HEK293 (cell line): ENCODE data around the gene DSCAML1.

Source experiments
- CTCF ChIA-PET: fragments of 350-600 bp; formaldehyde crosslinking; extraction: SDS; loops from one replicate; lab custom pipeline; 2021; ENCODE audit warnings: antibody characterized with exemption; lab: Yijun Ruan, JAX
- POLR2A ChIA-PET: fragments of 300-600 bp; formaldehyde crosslinking; extraction: SDS; loops from one replicate; lab custom pipeline; 2020; ENCODE audit warnings: antibody characterized with exemption, inconsistent platforms; lab: Yijun Ruan, JAX
- H3K27ac ChIP-seq: fragments of 200-500 bp; sonication (Bioruptor generic); 2 replicates; pipeline ENCODE4 v1.5.1; 2014; ENCODE audit warnings: low read depth, low read length, control low read depth, inconsistent platforms; ENCODE audit errors: extremely low read depth
- H3K36me3 ChIP-seq, 2 experiments: fragments of 200-500 bp in 1 of 2; sonication (Bioruptor generic) in 1 of 2; 1 replicate in 1 of 2; 2 replicates in 1 of 2; pipeline ENCODE4 v1.5.1; 2014 to 2017; ENCODE audit warnings: inconsistent platforms in 2 of 2, low read length in 2 of 2; ENCODE audit not compliant: control insufficient read depth in 2 of 2, insufficient read depth in 1 of 2
- H3K4me1 ChIP-seq: fragments of 200-500 bp; sonication (Bioruptor generic); 2 replicates; pipeline ENCODE4 v1.5.1; 2014; ENCODE audit warnings: mild to moderate bottlenecking, low read length, inconsistent platforms; ENCODE audit not compliant: control insufficient read depth, insufficient read depth
- H3K4me3 ChIP-seq: 2 replicates; pipeline ENCODE4 v1.5.1; 2011; ENCODE audit warnings: low read depth, mild to moderate bottlenecking, control low read depth, low read length, moderate library complexity
- H3K9me3 ChIP-seq: fragments of 200-500 bp; sonication (Bioruptor generic); 2 replicates; pipeline ENCODE4 v1.5.1; 2014; ENCODE audit warnings: low read depth, low read length, inconsistent platforms; ENCODE audit not compliant: control insufficient read depth, insufficient read depth
- KLF7 ChIP-seq: fragments of 450-650 bp; formaldehyde crosslinking; IDR thresholded peaks from 2 replicates; pipeline ENCODE4 v1.5.1; 2016; ENCODE audit warnings: missing biosample characterization, missing genetic modification characterization, borderline replicate concordance
- MEIS1 ChIP-seq: sonication (generic); formaldehyde crosslinking; IDR thresholded peaks from 2 replicates; pipeline ENCODE4 v1.8.1; 2022; ENCODE audit warnings: missing genetic modification reagents, mild to moderate bottlenecking, borderline replicate concordance
- TCF7L2 ChIP-seq: IDR thresholded peaks from 2 replicates; pipeline ENCODE4 v1.6.1; 2011; ENCODE audit warnings: low read depth, mild to moderate bottlenecking, inconsistent platforms, low read length, moderate library complexity, borderline replicate concordance
- ZNF10 ChIP-seq: fragments of 450-650 bp; formaldehyde crosslinking; IDR thresholded peaks from 2 replicates; pipeline ENCODE4 v1.5.1; 2017; ENCODE audit warnings: missing biosample characterization, missing genetic modification characterization
- ZNF146 ChIP-seq: fragments of 450-650 bp; formaldehyde crosslinking; IDR thresholded peaks from 2 replicates; pipeline ENCODE4 v1.5.1; 2016; ENCODE audit warnings: missing biosample characterization, missing genetic modification characterization
- ZNF214 ChIP-seq: fragments of 450-650 bp; formaldehyde crosslinking; IDR thresholded peaks from 2 replicates; pipeline ENCODE4 v1.5.1; 2017; ENCODE audit warnings: missing biosample characterization, mild to moderate bottlenecking, missing genetic modification characterization, borderline replicate concordance
- ZNF248 ChIP-seq: fragments of 450-650 bp; formaldehyde crosslinking; IDR thresholded peaks from 2 replicates; pipeline ENCODE4 v1.5.1; 2017; ENCODE audit warnings: missing biosample characterization, missing genetic modification characterization
- ZNF292 ChIP-seq: fragments of 450-650 bp; formaldehyde crosslinking; IDR thresholded peaks from 2 replicates; pipeline ENCODE4 v1.5.1; 2016; ENCODE audit warnings: low read depth, missing biosample characterization, missing genetic modification characterization, borderline replicate concordance
- ZNF311 ChIP-seq: fragments of 450-650 bp; formaldehyde crosslinking; IDR thresholded peaks from 2 replicates; pipeline ENCODE4 v1.5.1; 2017; ENCODE audit warnings: missing biosample characterization, missing genetic modification characterization, borderline replicate concordance
- ZNF335 ChIP-seq: fragments of 450-650 bp; formaldehyde crosslinking; conservative IDR thresholded peaks from 2 replicates; pipeline ENCODE4 v1.5.1; 2016; ENCODE audit warnings: missing biosample characterization, missing genetic modification characterization
- ZNF501 ChIP-seq: fragments of 450-650 bp; formaldehyde crosslinking; IDR thresholded peaks from 2 replicates; pipeline ENCODE4 v1.5.1; 2016; ENCODE audit warnings: missing biosample characterization, missing genetic modification characterization
- ZNF521 ChIP-seq: fragments of 450-650 bp; formaldehyde crosslinking; IDR thresholded peaks from 2 replicates; pipeline ENCODE4 v1.5.1; 2017; ENCODE audit warnings: missing biosample characterization, mild to moderate bottlenecking, missing genetic modification characterization
- ZNF596 ChIP-seq: fragments of 450-650 bp; IDR thresholded peaks from 2 replicates; pipeline ENCODE4 v1.5.0; 2018; ENCODE audit warnings: missing biosample characterization, mild to moderate bottlenecking, missing genetic modification characterization, moderate library complexity
- ZNF621 ChIP-seq: fragments of 450-650 bp; formaldehyde crosslinking; IDR thresholded peaks from 2 replicates; pipeline ENCODE4 v1.5.1; 2017; ENCODE audit warnings: missing biosample characterization, missing genetic modification characterization
- ZNF664 ChIP-seq: fragments of 450-650 bp; formaldehyde crosslinking; IDR thresholded peaks from 2 replicates; pipeline ENCODE4 v1.5.1; 2016; ENCODE audit warnings: missing biosample characterization, missing genetic modification characterization
- ZNF707 ChIP-seq: fragments of 450-650 bp; formaldehyde crosslinking; IDR thresholded peaks from 2 replicates; pipeline ENCODE4 v1.5.1; 2016; ENCODE audit warnings: missing biosample characterization, missing genetic modification characterization
- ZNF777 ChIP-seq: fragments of 450-650 bp; formaldehyde crosslinking; IDR thresholded peaks from 2 replicates; pipeline ENCODE4 v1.5.1; 2017; ENCODE audit warnings: missing biosample characterization, missing genetic modification characterization, borderline replicate concordance
- ZNF843 ChIP-seq: fragments of 450-650 bp; formaldehyde crosslinking; IDR thresholded peaks from 2 replicates; pipeline ENCODE4 v1.5.1; 2016; ENCODE audit warnings: missing biosample characterization, missing genetic modification characterization
- ZSCAN23 ChIP-seq: fragments of 450-650 bp; formaldehyde crosslinking; IDR thresholded peaks from 2 replicates; pipeline ENCODE4 v1.5.1; 2016; ENCODE audit warnings: missing biosample characterization, missing genetic modification characterization
- TF ChIP-seq, protein P1 (sequence below): fragments of 450-650 bp; formaldehyde crosslinking; IDR thresholded peaks from 2 replicates; pipeline ENCODE4; 2016; ENCODE audit warnings: missing biosample characterization, missing genetic modification characterization
- TF ChIP-seq, protein P2 (sequence below): fragments of 450-650 bp; formaldehyde crosslinking; IDR thresholded peaks from 2 replicates; pipeline ENCODE4 v1.5.1; 2017; ENCODE audit warnings: missing biosample characterization, missing genetic modification characterization
- TF ChIP-seq, protein P3 (sequence below): fragments of 450-650 bp; formaldehyde crosslinking; IDR thresholded peaks from 2 replicates; pipeline ENCODE4 v1.5.1; 2016; ENCODE audit warnings: missing biosample characterization, missing genetic modification characterization

DSCAML1 gene

DNA sequence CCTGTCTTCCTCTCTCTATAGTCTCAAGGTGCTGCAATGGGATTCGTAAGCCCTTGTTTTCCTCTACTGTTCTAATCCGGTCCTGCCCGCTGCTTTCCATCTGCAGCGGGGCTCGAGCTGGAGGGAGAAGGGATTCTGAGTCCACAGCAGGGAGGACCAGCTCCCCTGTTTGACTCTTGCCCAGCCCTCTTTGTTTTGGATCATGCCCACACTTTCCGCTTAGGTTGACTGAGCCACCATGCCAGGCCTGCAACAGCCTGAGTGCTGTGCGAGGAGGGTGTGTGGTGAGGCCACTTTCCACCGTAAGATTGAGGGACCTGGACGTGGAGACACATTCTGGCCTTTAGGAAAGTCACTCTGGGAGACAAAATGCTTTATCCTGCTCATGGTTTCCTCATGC is 411.1 kb downstream of the DSCAML1 start:
- H3K36me3 ChIP-seq, result peaks cover 0 to 89% of the 10 kb centered on the region in 2 experiments; a peak in 1 of 3 replicates
- TF ChIP-seq, protein P1, sequence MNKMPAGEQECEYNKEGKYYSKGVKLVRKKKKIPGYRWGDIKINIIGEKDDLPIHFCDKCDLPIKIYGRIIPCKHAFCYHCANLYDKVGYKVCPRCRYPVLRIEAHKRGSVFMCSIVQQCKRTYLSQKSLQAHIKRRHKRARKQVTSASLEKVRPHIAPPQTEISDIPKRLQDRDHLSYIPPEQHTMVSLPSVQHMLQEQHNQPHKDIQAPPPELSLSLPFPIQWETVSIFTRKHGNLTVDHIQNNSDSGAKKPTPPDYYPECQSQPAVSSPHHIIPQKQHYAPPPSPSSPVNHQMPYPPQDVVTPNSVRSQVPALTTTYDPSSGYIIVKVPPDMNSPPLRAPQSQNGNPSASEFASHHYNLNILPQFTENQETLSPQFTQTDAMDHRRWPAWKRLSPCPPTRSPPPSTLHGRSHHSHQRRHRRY (tag by site-specific recombination), result no peak
- TF ChIP-seq KLF7 (tag by site-specific recombination) (no peak), ZNF292 (tag by site-specific recombination) (no peak), ZNF521 (tag by site-specific recombination) (no peak)
- H3K27ac ChIP-seq, result no peak overlapping the region
- no peaks in the 10 kb centered on the region for H3K4me1 ChIP-seq
- POLR2A ChIA-PET, result no interaction called here
- no peak overlapping the region for H3K4me3 ChIP-seq
- CTCF ChIA-PET, result interaction anchor here (0.5 kb wide), 1 partner anchor 18 kb away, joined by 3 read pairs; no protein-coding TSS in a partner anchor
- H3K9me3 ChIP-seq, result no peaks in the 10 kb centered on the region

DNA sequence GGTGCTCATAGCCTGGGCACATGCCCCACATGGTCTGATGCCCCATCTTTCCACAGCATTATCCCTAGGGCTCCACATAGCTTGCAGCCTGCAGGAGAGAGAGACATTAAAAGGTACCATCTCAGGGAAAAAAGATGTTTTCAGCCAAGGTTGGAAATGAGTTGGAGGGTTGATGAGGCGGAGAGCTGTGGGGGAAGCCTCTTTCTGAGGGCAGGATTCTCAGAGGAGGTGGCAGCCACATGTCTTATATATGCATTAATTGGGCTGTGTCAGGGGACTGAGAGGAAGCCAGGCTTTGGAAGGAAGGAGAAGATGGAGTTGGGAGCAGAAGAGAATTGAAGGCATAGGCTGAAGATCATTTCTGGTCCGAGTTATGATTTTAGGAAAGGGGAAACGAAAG is 411.5 kb downstream of the DSCAML1 start:
- POLR2A ChIA-PET, result no interaction called here
- Histone ChIP-seq H3K36me3 (peaks cover 0 to 89% of the 10 kb centered on the region in 2 experiments; a peak in 1 of 3 replicates), H3K27ac (no peak overlapping the region), H3K4me3 (no peak overlapping the region), H3K4me1 (no peaks in the 10 kb centered on the region), H3K9me3 (no peaks in the 10 kb centered on the region)
- CTCF ChIA-PET, result no interaction called here
- no peak for TF ChIP-seq ZNF501 (tag by site-specific recombination)

DNA sequence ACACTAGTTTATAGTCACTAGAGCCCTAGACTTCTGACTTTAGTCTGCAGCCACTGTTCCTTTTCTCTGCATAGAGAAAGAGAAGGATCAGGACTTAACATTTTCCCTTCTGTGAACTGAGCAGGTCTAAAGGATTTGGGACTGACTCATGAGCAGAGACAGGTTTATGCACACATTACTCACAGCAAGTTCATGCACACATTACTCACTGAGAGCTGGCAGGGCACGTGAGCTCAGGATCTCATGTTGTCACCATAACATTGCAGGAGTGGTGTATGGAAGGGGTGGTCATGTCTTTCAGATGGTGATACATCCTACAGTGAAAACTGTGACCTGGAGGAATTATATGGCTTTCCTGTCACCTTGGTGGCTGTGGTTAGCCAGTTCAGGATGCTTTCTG is 413.0 kb downstream of the DSCAML1 start:
- H3K27ac ChIP-seq, result no peak overlapping the region
- POLR2A ChIA-PET, result no interaction called here
- H3K9me3 ChIP-seq, result no peaks in the 10 kb centered on the region
- no peaks in the 10 kb centered on the region for H3K4me1 ChIP-seq
- H3K4me3 ChIP-seq, result no peak overlapping the region
- TF ChIP-seq ZNF10 (tag by site-specific recombination) (no peak), ZNF292 (tag by site-specific recombination) (no peak), ZNF777 (tag by site-specific recombination) (no peak), ZNF501 (tag by site-specific recombination) (no peak), ZNF248 (no peak), ZNF707 (no peak)
- CTCF ChIA-PET, result no interaction called here
- peaks cover 0 to 90% of the 10 kb centered on the region in 2 experiments; a peak in 1 of 3 replicates for H3K36me3 ChIP-seq

DNA sequence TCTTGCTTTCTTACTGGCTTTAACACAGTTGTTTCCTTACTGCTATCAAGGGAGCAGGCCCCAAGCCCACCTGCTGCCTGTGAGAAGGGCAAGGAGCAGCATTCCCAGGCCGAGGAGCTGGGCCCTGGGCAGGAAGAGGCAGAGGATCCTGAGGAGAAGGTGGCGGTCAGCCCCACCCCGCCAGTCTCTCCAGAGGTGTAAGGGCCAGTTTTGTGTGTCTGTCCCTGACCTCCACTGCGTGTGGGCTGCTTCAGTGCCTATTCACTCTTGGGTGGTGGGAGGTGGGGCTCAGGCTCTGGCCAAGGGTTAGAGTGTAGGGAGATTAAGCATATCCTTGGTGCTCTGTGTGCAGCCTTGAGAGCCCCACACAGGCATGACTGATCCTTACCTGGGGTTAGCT is 414.3 kb downstream of the DSCAML1 start:
- POLR2A ChIA-PET, result no interaction called here
- peaks cover 0 to 88% of the 10 kb centered on the region in 2 experiments; a peak in 1 of 3 replicates for H3K36me3 ChIP-seq
- CTCF ChIA-PET, result no interaction called here

DNA sequence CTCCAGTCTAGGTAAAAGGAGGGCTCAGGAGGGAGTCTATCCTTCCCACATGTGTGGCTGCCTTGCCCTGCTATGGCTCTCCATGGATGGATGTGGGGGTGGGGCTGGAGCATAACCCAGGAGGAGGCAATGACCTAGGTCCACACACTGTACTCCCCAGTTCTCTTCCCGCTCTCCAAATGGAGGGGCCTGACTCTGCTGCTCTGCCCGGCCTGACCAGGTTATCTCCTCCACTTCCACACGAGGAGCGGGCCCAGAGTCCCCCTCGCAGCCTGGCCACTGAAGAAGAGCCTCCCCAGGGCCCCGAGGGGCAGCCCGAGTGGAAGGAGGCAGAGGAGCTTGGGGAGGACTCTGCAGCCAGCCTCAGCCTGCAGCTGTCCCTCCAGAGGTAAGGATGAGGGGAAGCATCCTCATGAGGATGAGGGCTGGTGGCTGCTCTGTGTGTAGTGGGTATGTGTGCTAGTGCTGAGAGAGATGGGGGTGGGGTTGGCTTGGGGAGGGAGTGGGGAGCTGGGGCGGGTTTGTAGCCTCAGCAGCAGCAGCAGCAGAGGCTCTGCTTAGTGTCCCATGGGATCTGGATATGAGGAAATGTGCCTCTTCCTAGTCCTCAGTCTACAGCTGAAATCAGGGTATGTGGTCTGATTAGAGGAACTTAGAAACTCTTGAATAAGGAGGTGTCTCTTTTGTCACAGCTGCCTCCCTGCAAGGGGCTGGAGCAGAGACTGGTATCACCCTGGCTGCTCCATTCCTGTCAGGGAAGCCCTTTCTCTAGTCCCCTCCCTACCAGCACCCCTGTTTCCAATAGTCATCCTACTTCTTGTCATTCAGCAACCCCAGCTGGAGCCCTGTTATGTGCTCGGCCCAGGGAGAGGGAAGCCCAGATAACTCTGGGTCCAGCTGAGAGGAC is 415.3 kb downstream of the DSCAML1 start:
- CTCF ChIA-PET, result no interaction called here
- Histone ChIP-seq H3K9me3 (no peaks in the 10 kb centered on the region), H3K4me1 (no peaks in the 10 kb centered on the region), H3K36me3 (peaks cover 0 to 85% of the 10 kb centered on the region in 2 experiments; a peak in 1 of 3 replicates), H3K4me3 (no peak overlapping the region), H3K27ac (no peak overlapping the region)
- POLR2A ChIA-PET, result no interaction called here
- TF ChIP-seq ZNF335 (tag by site-specific recombination), result no peak
- TF ChIP-seq, protein P2, sequence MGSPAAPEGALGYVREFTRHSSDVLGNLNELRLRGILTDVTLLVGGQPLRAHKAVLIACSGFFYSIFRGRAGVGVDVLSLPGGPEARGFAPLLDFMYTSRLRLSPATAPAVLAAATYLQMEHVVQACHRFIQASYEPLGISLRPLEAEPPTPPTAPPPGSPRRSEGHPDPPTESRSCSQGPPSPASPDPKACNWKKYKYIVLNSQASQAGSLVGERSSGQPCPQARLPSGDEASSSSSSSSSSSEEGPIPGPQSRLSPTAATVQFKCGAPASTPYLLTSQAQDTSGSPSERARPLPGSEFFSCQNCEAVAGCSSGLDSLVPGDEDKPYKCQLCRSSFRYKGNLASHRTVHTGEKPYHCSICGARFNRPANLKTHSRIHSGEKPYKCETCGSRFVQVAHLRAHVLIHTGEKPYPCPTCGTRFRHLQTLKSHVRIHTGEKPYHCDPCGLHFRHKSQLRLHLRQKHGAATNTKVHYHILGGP (tag by site-specific recombination), result no peak
- no peak for TF ChIP-seq ZNF214 (tag by site-specific recombination)
- TF ChIP-seq ZNF596 (tag by site-specific recombination), result no peak
- no peak for TF ChIP-seq ZNF621 (tag by site-specific recombination)
- TF ChIP-seq, protein P3, sequence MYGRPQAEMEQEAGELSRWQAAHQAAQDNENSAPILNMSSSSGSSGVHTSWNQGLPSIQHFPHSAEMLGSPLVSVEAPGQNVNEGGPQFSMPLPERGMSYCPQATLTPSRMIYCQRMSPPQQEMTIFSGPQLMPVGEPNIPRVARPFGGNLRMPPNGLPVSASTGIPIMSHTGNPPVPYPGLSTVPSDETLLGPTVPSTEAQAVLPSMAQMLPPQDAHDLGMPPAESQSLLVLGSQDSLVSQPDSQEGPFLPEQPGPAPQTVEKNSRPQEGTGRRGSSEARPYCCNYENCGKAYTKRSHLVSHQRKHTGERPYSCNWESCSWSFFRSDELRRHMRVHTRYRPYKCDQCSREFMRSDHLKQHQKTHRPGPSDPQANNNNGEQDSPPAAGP (tag by site-specific recombination), result no peak
- TF ChIP-seq TCF7L2, result no peak
- TF ChIP-seq ZNF311 (tag by site-specific recombination), result no peak
- TF ChIP-seq ZSCAN23 (tag by site-specific recombination), result no peak
- TF ChIP-seq ZNF146 (tag by site-specific recombination), result no peak

More for the DNA sequence above, 414.3 kb downstream of the DSCAML1 start:
- Histone ChIP-seq H3K9me3 (no peaks in the 10 kb centered on the region), H3K4me1 (no peaks in the 10 kb centered on the region), H3K4me3 (no peak overlapping the region), H3K27ac (no peak overlapping the region)
- TF ChIP-seq ZNF843 (tag by site-specific recombination) (no peak), ZNF664 (tag by site-specific recombination) (no peak), MEIS1 (no peak), ZNF214 (tag by site-specific recombination) (no peak)
